ENCODE results near the gene ALG14.

Gene ALG14

DNA sequence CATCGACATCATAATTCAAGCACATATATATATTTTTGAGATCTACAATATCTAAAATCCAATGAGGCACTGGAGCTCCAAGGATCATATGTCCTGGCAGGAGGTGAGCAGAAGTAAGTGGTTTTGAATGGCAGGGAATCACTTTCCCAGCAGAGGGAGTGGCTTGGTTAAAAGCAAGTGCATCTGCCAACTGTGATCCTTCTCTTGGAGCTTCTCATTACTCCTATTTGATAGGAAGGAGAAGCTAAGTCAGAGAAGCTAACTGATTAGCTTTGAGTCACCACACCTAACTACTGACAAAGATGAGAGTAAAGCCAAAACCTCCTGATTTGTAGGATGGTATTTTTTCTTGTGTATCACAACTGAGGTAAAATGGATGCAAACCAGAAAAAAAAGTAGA lies 55.0 kb downstream of the ALG14 start:
- Histone ChIP-seq H3K4me3 (ENCODE audit: low read depth in 1 of 2, low read length in 1 of 2) (no peak overlapping the region), H3K27me3 (no peaks in the 10 kb centered on the region), H3K9me3 (no peaks in the 10 kb centered on the region), H3K4me1 (ENCODE audit: control insufficient read depth in 1 of 2, insufficient read depth in 1 of 2, low read depth in 1 of 2, low read length in 1 of 2) (no peaks in the 10 kb centered on the region), H3K27ac (no peak overlapping the region), H3K36me3 (no peaks in the 10 kb centered on the region)
- TF ChIP-seq, protein P1, sequence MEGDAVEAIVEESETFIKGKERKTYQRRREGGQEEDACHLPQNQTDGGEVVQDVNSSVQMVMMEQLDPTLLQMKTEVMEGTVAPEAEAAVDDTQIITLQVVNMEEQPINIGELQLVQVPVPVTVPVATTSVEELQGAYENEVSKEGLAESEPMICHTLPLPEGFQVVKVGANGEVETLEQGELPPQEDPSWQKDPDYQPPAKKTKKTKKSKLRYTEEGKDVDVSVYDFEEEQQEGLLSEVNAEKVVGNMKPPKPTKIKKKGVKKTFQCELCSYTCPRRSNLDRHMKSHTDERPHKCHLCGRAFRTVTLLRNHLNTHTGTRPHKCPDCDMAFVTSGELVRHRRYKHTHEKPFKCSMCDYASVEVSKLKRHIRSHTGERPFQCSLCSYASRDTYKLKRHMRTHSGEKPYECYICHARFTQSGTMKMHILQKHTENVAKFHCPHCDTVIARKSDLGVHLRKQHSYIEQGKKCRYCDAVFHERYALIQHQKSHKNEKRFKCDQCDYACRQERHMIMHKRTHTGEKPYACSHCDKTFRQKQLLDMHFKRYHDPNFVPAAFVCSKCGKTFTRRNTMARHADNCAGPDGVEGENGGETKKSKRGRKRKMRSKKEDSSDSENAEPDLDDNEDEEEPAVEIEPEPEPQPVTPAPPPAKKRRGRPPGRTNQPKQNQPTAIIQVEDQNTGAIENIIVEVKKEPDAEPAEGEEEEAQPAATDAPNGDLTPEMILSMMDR (IDR thresholded peaks at IDR 0.05): no peak

DNA sequence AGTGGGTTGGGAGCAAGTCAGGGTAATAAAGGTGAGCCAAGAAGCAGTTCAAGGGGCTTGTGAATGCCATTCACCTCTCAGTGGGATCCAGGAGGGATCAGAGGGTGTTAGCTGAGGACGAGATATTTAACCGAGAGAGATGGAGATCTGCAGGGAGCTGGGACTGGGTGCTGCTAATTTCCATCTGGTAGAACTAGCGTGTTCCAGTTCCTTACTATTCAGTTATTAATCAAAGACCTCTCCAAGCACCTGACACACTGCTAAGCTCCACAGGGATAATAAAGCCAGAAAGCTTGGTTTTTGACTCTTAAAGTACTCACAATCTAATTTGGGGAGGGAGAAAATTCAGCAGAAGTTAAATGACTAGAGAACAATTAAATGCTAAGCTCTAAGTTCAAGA lies 57.7 kb downstream of the ALG14 start:
- no peaks in the 10 kb centered on the region for H3K9me3 ChIP-seq
- TF ChIP-seq, protein P1 (IDR thresholded peaks at IDR 0.05): no peak

DNA sequence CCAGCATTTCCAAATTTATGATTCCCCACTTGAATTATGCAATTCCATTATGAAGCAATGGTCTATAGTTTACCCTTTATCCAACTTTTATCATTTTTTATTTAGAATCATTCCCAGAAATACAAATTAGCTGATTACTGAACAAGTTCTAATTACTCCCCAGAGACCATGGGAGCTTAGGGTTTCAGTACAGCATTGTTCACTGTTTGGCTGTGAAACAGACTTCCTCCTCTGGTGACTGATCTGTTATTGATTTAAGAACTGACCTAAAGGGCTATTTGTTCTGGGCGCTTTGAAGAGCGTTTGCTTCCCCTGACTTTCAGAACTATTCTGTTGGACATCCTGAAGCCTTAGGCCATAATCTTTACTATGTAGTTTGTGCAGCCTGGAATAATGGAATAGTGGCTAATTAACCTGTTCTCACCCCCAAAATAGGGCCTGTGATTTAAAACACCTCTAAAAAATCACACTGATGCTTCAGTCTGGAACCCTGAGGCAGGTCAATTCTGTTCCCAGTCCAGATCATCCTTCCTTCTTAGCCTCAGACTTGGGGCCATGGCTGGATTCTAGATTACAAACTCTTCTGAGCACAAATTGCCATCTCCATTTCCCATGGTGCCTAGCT lies 58.7 kb downstream of the ALG14 start:
- Histone ChIP-seq H3K4me1 (ENCODE audit: control insufficient read depth in 1 of 2, insufficient read depth in 1 of 2, low read depth in 1 of 2, low read length in 1 of 2) (no peaks in the 10 kb centered on the region), H3K27ac (no peak overlapping the region), H3K4me3 (ENCODE audit: low read depth in 1 of 2, low read length in 1 of 2) (no peak overlapping the region), H3K36me3 (no peaks in the 10 kb centered on the region), H3K9me3 (no peaks in the 10 kb centered on the region), H3K27me3 (no peaks in the 10 kb centered on the region)
- TF ChIP-seq, protein P1 (IDR thresholded peaks at IDR 0.05): no peak

More for the DNA sequence above, 57.7 kb downstream of the ALG14 start:
- Histone ChIP-seq H3K36me3 (no peaks in the 10 kb centered on the region), H3K4me3 (ENCODE audit: low read depth in 1 of 2, low read length in 1 of 2) (no peak overlapping the region), H3K27ac (no peak overlapping the region), H3K4me1 (ENCODE audit: control insufficient read depth in 1 of 2, insufficient read depth in 1 of 2, low read depth in 1 of 2, low read length in 1 of 2) (no peaks in the 10 kb centered on the region), H3K27me3 (no peaks in the 10 kb centered on the region)

DNA sequence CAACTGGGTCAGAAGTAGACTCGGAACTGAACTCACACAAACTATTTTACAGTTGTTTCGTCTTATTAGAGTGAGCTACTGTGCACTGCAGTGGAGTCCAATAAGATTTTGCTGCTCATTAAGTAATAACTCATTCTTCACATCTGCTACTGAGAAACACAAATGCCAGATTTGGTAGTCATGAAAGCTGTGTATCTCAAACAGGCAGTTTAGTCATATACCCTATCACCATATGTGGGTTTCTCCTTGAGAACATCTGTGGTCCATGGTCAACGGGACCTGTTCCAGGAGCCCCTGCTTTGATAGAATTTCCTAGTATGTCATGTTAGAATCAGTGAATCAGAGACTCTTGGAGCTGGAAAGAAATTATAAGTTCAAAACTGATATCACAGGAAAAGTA lies 60.4 kb downstream of the ALG14 start:
- Histone ChIP-seq H3K36me3 (no peaks in the 10 kb centered on the region), H3K4me1 (ENCODE audit: control insufficient read depth in 1 of 2, insufficient read depth in 1 of 2, low read depth in 1 of 2, low read length in 1 of 2) (no peaks in the 10 kb centered on the region), H3K27ac (no peak overlapping the region), H3K9me3 (no peaks in the 10 kb centered on the region), H3K4me3 (ENCODE audit: low read depth in 1 of 2, low read length in 1 of 2) (no peak overlapping the region), H3K27me3 (no peaks in the 10 kb centered on the region)
- TF ChIP-seq, protein P1 (IDR thresholded peaks at IDR 0.05): no peak

DNA sequence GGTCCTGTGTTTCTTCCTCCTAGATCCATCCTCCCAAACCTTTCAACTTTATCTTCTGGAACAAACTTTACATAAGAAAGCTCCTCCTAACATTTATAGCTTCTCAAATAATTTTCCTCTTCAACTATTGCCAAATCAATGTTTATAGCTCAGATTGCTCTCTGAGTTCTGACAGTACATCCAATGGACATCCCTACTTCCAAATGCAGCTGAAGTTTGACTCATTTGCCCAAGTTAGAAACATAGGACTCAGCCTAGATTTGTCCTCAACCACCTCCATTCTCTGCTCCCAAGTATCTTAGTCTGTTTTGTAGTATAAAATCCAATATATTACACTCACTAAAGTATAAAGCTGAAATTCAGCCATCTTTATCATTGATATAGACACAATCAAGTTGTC lies 62.6 kb downstream of the ALG14 start:
- Histone ChIP-seq H3K27ac (no peak overlapping the region), H3K4me3 (ENCODE audit: low read depth in 1 of 2, low read length in 1 of 2) (no peak overlapping the region), H3K27me3 (no peaks in the 10 kb centered on the region), H3K9me3 (no peaks in the 10 kb centered on the region), H3K4me1 (ENCODE audit: control insufficient read depth in 1 of 2, insufficient read depth in 1 of 2, low read depth in 1 of 2, low read length in 1 of 2) (no peaks in the 10 kb centered on the region), H3K36me3 (no peaks in the 10 kb centered on the region)
- TF ChIP-seq, protein P1 (IDR thresholded peaks at IDR 0.05): no peak
